T-helper 17 cell (primary cell): ENCODE measurements around the gene MYCBP. TPM values are rescaled to one million over a fixed set of nuclear protein-coding genes. Genes with fewer than 3 reads are reported as not detected.

Experiments
- ATAC-seq: fragments of 150-1000 bp; cut with Tn5 transposase; 2 replicates; pipeline ENCODE4 v1.10.0; 2021; ENCODE audit warnings: mild to moderate bottlenecking, moderate library complexity
- DNase-seq, 3 donors: peaks; one replicate each; pipeline versions ENCODE4 v3.0.0 to v3.0.0-alpha.2; 2020 to 2021
- H3K9me3 ChIP-seq: one replicate; pipeline ENCODE4 v1.7.0; 2013; ENCODE audit warnings: low read length, mild to moderate bottlenecking; ENCODE audit not compliant: control insufficient read depth, poor library complexity, severe bottlenecking
- H3K27ac Mint-ChIP-seq: one replicate; pipeline ENCODE4 v1.8.0; 2022; ENCODE audit warnings: mild to moderate bottlenecking, moderate library complexity, mixed read lengths
- H3K27me3 Mint-ChIP-seq: one replicate; pipeline ENCODE4 v1.8.0; 2022; ENCODE audit warnings: mixed read lengths
- H3K36me3 Mint-ChIP-seq: one replicate; pipeline ENCODE4 v1.8.0; 2022; ENCODE audit warnings: low read depth, mixed read lengths
- H3K4me1 Mint-ChIP-seq: one replicate; pipeline ENCODE4 v1.8.0; 2022; ENCODE audit warnings: mild to moderate bottlenecking, mixed read lengths
- H3K4me3 Mint-ChIP-seq: one replicate; pipeline ENCODE4 v1.8.0; 2022; ENCODE audit warnings: mild to moderate bottlenecking, moderate library complexity, mixed read lengths
- total RNA-seq, 4 donors: library from RNA in 2 of 4; stranded (reverse) in 2 of 4; gene quantifications; one replicate each; pipeline ENCODE4 v1.2.3 and lab custom pipeline; 2022 to 2026

The MYCBP gene
- total RNA-seq, 2 donors from 2014 or later: 4.9 to 9.8 TPM

GRCh38 chr1:38891753-38892152 is 18.6 kb upstream of the MYCBP start:
- Mint-ChIP-seq H3K4me3 (no peak overlapping the region), H3K4me1 (peaks cover 3% of the 10 kb centered on the region), H3K27me3 (no peaks in the 10 kb centered on the region), H3K27ac (no peak overlapping the region), H3K36me3 (peaks cover 2% of the 10 kb centered on the region)
- H3K9me3 ChIP-seq: no peaks in the 10 kb centered on the region
- ATAC-seq: peak; percentile 49
- DNase-seq: no peak

- no peak overlapping the region for H3K27ac Mint-ChIP-seq
- DNase-seq (no peak), ATAC-seq (no peak)
- peaks cover 2% of the 10 kb centered on the region for H3K36me3 Mint-ChIP-seq
- H3K9me3 ChIP-seq: no peaks in the 10 kb centered on the region
- H3K4me3 Mint-ChIP-seq: no peak overlapping the region
- peaks cover 3% of the 10 kb centered on the region for H3K4me1 Mint-ChIP-seq
- no peaks in the 10 kb centered on the region for H3K27me3 Mint-ChIP-seq
These were observed 16.4 kb upstream of the MYCBP start for GRCh38 chr1:38889589-38889988.

- DNase-seq (no peak), ATAC-seq (no peak)
- Mint-ChIP-seq H3K27me3 (no peaks in the 10 kb centered on the region), H3K4me1 (peaks cover 3% of the 10 kb centered on the region), H3K4me3 (no peak overlapping the region), H3K36me3 (peaks cover 2% of the 10 kb centered on the region), H3K27ac (no peak overlapping the region)
- H3K9me3 ChIP-seq: no peaks in the 10 kb centered on the region
These were observed 15.5 kb upstream of the MYCBP start for GRCh38 chr1:38888423-38889333.

- no peak overlapping the region for H3K4me3 Mint-ChIP-seq
- no peak overlapping the region for H3K27ac Mint-ChIP-seq
- DNase-seq (no peak), ATAC-seq (no peak)
- no peaks in the 10 kb centered on the region for H3K4me1 Mint-ChIP-seq
- no peaks in the 10 kb centered on the region for H3K27me3 Mint-ChIP-seq
- H3K36me3 Mint-ChIP-seq: no peaks in the 10 kb centered on the region
- H3K9me3 ChIP-seq: no peaks in the 10 kb centered on the region
These were observed 11.9 kb upstream of the MYCBP start for GRCh38 chr1:38885092-38885491.

- no peak for ATAC-seq
- no peaks in the 10 kb centered on the region for H3K27me3 Mint-ChIP-seq
- no peak within 1 kb of the TSS for H3K27ac Mint-ChIP-seq
- no peaks in the 10 kb centered on the region for H3K4me1 Mint-ChIP-seq
- H3K9me3 ChIP-seq: no peaks in the 10 kb centered on the region
- DNase-seq: no peak
- no peak within 1 kb of the TSS for H3K4me3 Mint-ChIP-seq
- no peaks in the 10 kb centered on the region for H3K36me3 Mint-ChIP-seq
These were observed 8.3 kb upstream of the MYCBP start, which contains the start of gene GJA9 for GRCh38 chr1:38881487-38881886. Gene GJA9, minus strand, starts transcription at chr1:38881587. Its CDS starts 5,489 bp downstream, at chr1:38876098.

GRCh38 chr1:38875811-38876210 is 2.7 kb upstream of the MYCBP start:
- no peaks in the 10 kb centered on the region for H3K9me3 ChIP-seq
- H3K4me3 Mint-ChIP-seq: no peak overlapping the region
- no peaks in the 10 kb centered on the region for H3K27me3 Mint-ChIP-seq
- DNase-seq (no peak), ATAC-seq (no peak)
- no peaks in the 10 kb centered on the region for H3K36me3 Mint-ChIP-seq
- H3K27ac Mint-ChIP-seq: no peak overlapping the region
- H3K4me1 Mint-ChIP-seq: peaks cover 19% of the 10 kb centered on the region

- H3K36me3 Mint-ChIP-seq: peaks cover 3% of the 10 kb centered on the region
- H3K27me3 Mint-ChIP-seq: no peaks in the 10 kb centered on the region
- H3K27ac Mint-ChIP-seq: peak overlapping the region; percentile 92
- H3K4me1 Mint-ChIP-seq: peaks cover 26% of the 10 kb centered on the region
- H3K9me3 ChIP-seq: no peaks in the 10 kb centered on the region
- DNase-seq (peak; percentile 11 to 20 (median 13)), ATAC-seq (peak; percentile 26)
- peak overlapping the region; percentile 89 for H3K4me3 Mint-ChIP-seq
These were observed 634 bp downstream of the MYCBP start for GRCh38 chr1:38872401-38873026.

- Mint-ChIP-seq H3K4me1 (peaks cover 26% of the 10 kb centered on the region), H3K27me3 (no peaks in the 10 kb centered on the region), H3K27ac (peak overlapping the region; percentile 92), H3K36me3 (peaks cover 3% of the 10 kb centered on the region), H3K4me3 (no peak overlapping the region)
- H3K9me3 ChIP-seq: no peaks in the 10 kb centered on the region
- DNase-seq (no peak), ATAC-seq (no peak)
These were observed 2.2 kb downstream of the MYCBP start for GRCh38 chr1:38870996-38871395.

- no peak for ATAC-seq
- H3K4me1 Mint-ChIP-seq: peaks cover 32% of the 10 kb centered on the region
- no peaks in the 10 kb centered on the region for H3K27me3 Mint-ChIP-seq
These were observed 5.9 kb downstream of the MYCBP start for GRCh38 chr1:38867208-38867607.

GRCh38 chr1:38865112-38865715 is 7.9 kb downstream of the MYCBP start:
- ATAC-seq: no peak
- Mint-ChIP-seq H3K4me1 (peaks cover 29% of the 10 kb centered on the region), H3K27ac (no peak overlapping the region), H3K4me3 (no peak overlapping the region), H3K27me3 (no peaks in the 10 kb centered on the region), H3K36me3 (peaks cover 3% of the 10 kb centered on the region)
- H3K9me3 ChIP-seq: no peaks in the 10 kb centered on the region
- DNase-seq: no peak

More at GRCh38 chr1:38867208-38867607, 5.9 kb downstream of the MYCBP start:
- peaks cover 3% of the 10 kb centered on the region for H3K36me3 Mint-ChIP-seq
- DNase-seq: no peak
- no peaks in the 10 kb centered on the region for H3K9me3 ChIP-seq
- H3K27ac Mint-ChIP-seq: no peak overlapping the region
- no peak overlapping the region for H3K4me3 Mint-ChIP-seq

- Mint-ChIP-seq H3K4me1 (peaks cover 36% of the 10 kb centered on the region), H3K4me3 (peak overlapping the region; percentile 97), H3K36me3 (peaks cover 2% of the 10 kb centered on the region), H3K27ac (peak overlapping the region; percentile 94), H3K27me3 (no peaks in the 10 kb centered on the region)
- no peaks in the 10 kb centered on the region for H3K9me3 ChIP-seq
- DNase-seq (no peak), ATAC-seq (no peak)
These were observed 12.7 kb downstream of the MYCBP start for GRCh38 chr1:38860454-38860795.

- Mint-ChIP-seq H3K4me3 (peak within 1 kb of the TSS; percentile 97), H3K36me3 (peaks cover 6% of the 10 kb centered on the region), H3K27me3 (no peaks in the 10 kb centered on the region), H3K4me1 (peaks cover 41% of the 10 kb centered on the region), H3K27ac (peak within 1 kb of the TSS; percentile 94)
- DNase-seq (peak; percentile 97), ATAC-seq (peak; percentile 98)
- no peaks in the 10 kb centered on the region for H3K9me3 ChIP-seq
These were observed 13.3 kb downstream of the MYCBP start, which contains the start of gene RRAGC for GRCh38 chr1:38859561-38860453. Gene RRAGC, minus strand, starts transcription at chr1:38859772. Its CDS starts 126 bp downstream, at chr1:38859646.
